HCT116 (cell line): ENCODE data around the gene TTC24. TPM values are rescaled to one million over a fixed set of nuclear protein-coding genes. Genes with fewer than 3 reads are reported as not detected.

Experiments used
- ATAC-seq: fragments of 200-7000 bp; cut with Tn5 transposase; 2 replicates; pipeline ENCODE4 v1.9.1; 2020; ENCODE audit warnings: mild to moderate bottlenecking, moderate library complexity
- BruUV-seq: library from RNA; stranded (reverse); fragments of 400-500 nt; replicated peaks from 2 replicates; lab custom pipeline; 2021; lab: Mats Ljungman, UMichigan
- CTCF ChIA-PET: fragments of 300-600 bp; sonication (Branson Sonifier 250); formaldehyde crosslinking; loops from one replicate; lab custom pipeline; 2021; ENCODE audit warnings: antibody characterized with exemption; lab: Charles Lee
- POLR2A ChIA-PET: fragments of 300-600, 350-600 bp; sonication (Branson Sonifier 250); formaldehyde crosslinking; loops from one replicate; lab custom pipeline; 2021; ENCODE audit warnings: antibody characterized with exemption; lab: Charles Lee
- RAD21 ChIA-PET, 2 experiments: fragments of 300-600 bp; sonication (Branson Sonifier 250); formaldehyde crosslinking; loops; one replicate each; lab custom pipeline; 2023; ENCODE audit warnings: low total read pairs in 2 of 2; ENCODE audit not compliant: uncharacterized antibody in 2 of 2, unreplicated experiment in 2 of 2, low non-redundant PET in 1 of 2; lab: Charles Lee
- DNase-seq: peaks from one replicate; pipeline ENCODE4 v3.0.0-alpha.2; 2010; ENCODE audit warnings: low read depth, low spot score
- H2AFZ ChIP-seq: fragments of 200-600 bp; shearing (Covaris generic), sonication (generic); 2 replicates; pipeline ENCODE4 v1.6.1; 2017; ENCODE audit warnings: low read depth, mixed run types, mixed read lengths, antibody characterized with exemption, low read length; ENCODE audit not compliant: poor library complexity, severe bottlenecking
- H3K27ac ChIP-seq: 2 replicates; pipeline ENCODE4 v1.5.1; 2012; ENCODE audit warnings: low read depth, low read length
- H3K27me3 ChIP-seq: fragments of 200-600 bp; sonication (generic); 2 replicates; pipeline ENCODE4 v1.6.1; 2016; ENCODE audit warnings: mixed run types, low read length, mixed read lengths; ENCODE audit not compliant: insufficient read depth
- H3K36me3 ChIP-seq, 2 experiments: fragments of 200-500 bp in 1 of 2; fragments of 200-600 bp in 1 of 2; sonication (Bioruptor generic) in 1 of 2; sonication (generic) in 1 of 2; 2 replicates each; pipeline versions ENCODE4 v1.5.1 to v1.6.1; 2014 to 2016; ENCODE audit warnings: low read length in 2 of 2, inconsistent platforms in 1 of 2, mixed read lengths in 1 of 2, mixed run types in 1 of 2; ENCODE audit not compliant: insufficient read depth in 2 of 2, control insufficient read depth in 1 of 2
- H3K4me1 ChIP-seq, 2 experiments: fragments of 200-600 bp in 1 of 2; sonication (generic) in 1 of 2; 2 replicates each; pipeline versions ENCODE4 v1.5.1 to v1.6.1; 2012 to 2017; ENCODE audit warnings: low read length in 2 of 2, inconsistent platforms in 1 of 2, mild to moderate bottlenecking in 1 of 2, mixed read lengths in 1 of 2, mixed run types in 1 of 2, moderate library complexity in 1 of 2; ENCODE audit not compliant: insufficient read depth in 2 of 2, control insufficient read depth in 1 of 2
- H3K4me2 ChIP-seq: fragments of 200-600 bp; sonication (generic); 2 replicates; pipeline ENCODE4 v1.6.1; 2017; ENCODE audit warnings: mixed run types, low read length, mixed read lengths
- H3K4me3 ChIP-seq, 2 experiments: fragments of 200-600 bp in 1 of 2; sonication (generic) in 1 of 2; replicated peaks in 1 of 2; 2 replicates each; pipeline ENCODE4 v1.5.1; 2011 to 2016; ENCODE audit warnings: low read length in 2 of 2, control low read depth in 1 of 2, low read depth in 1 of 2, mild to moderate bottlenecking in 1 of 2, mixed read lengths in 1 of 2, mixed run types in 1 of 2
- H3K79me2 ChIP-seq: fragments of 200-600 bp; sonication (generic); 2 replicates; pipeline ENCODE4 v1.6.1; 2017; ENCODE audit warnings: mild to moderate bottlenecking, mixed run types, low read length, moderate library complexity, mixed read lengths; ENCODE audit not compliant: insufficient read depth
- H3K9ac ChIP-seq: fragments of 200-600 bp; sonication (generic); 2 replicates; pipeline ENCODE4 v1.6.1; 2016; ENCODE audit warnings: low read length, mixed read lengths
- H3K9me2 ChIP-seq: fragments of 200-600 bp; sonication (generic), shearing (Covaris generic); 2 replicates; pipeline ENCODE4 v1.6.1; 2017; ENCODE audit warnings: mixed run types, mild to moderate bottlenecking, moderate library complexity; ENCODE audit not compliant: insufficient read depth
- H3K9me3 ChIP-seq, 2 experiments: fragments of 200-500 bp in 1 of 2; fragments of 200-600 bp in 1 of 2; sonication (Bioruptor generic) in 1 of 2; sonication (generic) in 1 of 2; 2 replicates each; pipeline ENCODE4 v1.6.1; 2014 to 2017; ENCODE audit warnings: low read length in 2 of 2, mixed read lengths in 2 of 2, inconsistent platforms in 1 of 2, low read depth in 1 of 2, mild to moderate bottlenecking in 1 of 2, mixed run types in 1 of 2, moderate library complexity in 1 of 2; ENCODE audit not compliant: control insufficient read depth in 1 of 2, insufficient read depth in 1 of 2
- H4K20me1 ChIP-seq: fragments of 200-600 bp; sonication (generic), shearing (Covaris generic); 2 replicates; pipeline ENCODE4 v1.6.1; 2017; ENCODE audit warnings: mixed run types, mild to moderate bottlenecking, moderate library complexity; ENCODE audit not compliant: insufficient read depth
- CBX3 ChIP-seq: IDR thresholded peaks from 2 replicates; pipeline ENCODE4 v1.6.1; 2012; ENCODE audit warnings: low read depth
- CEBPB ChIP-seq: IDR thresholded peaks from 2 replicates; pipeline ENCODE4 v1.6.1; 2012; ENCODE audit warnings: low read depth
- CTCF ChIP-seq, 3 experiments: fragments of 200-600 bp in 1 of 3; sonication (generic) in 1 of 3; IDR thresholded peaks in 2 of 3; conservative IDR thresholded peaks in 1 of 3; 2 replicates each; pipeline ENCODE4 v1.5.1; 2012 to 2017; ENCODE audit warnings: low read depth in 2 of 3, low read length in 2 of 3, antibody characterized with exemption in 1 of 3, borderline replicate concordance in 1 of 3, control low read depth in 1 of 3, mild to moderate bottlenecking in 1 of 3, mixed read lengths in 1 of 3, mixed run types in 1 of 3, moderate library complexity in 1 of 3; ENCODE audit not compliant: insufficient read depth in 1 of 3
- EZH2phosphoT487 ChIP-seq: fragments of 200-600 bp; IDR thresholded peaks from 2 replicates; pipeline ENCODE4 v1.6.1; 2018; ENCODE audit warnings: antibody characterized with exemption, borderline replicate concordance
- JUND ChIP-seq: IDR thresholded peaks from 2 replicates; pipeline ENCODE4 v1.6.1; 2012
- POLR2A ChIP-seq: IDR thresholded peaks from 2 replicates; pipeline ENCODE4 v1.7.0; 2011; ENCODE audit warnings: borderline replicate concordance; ENCODE audit not compliant: insufficient read depth, insufficient read length; ENCODE audit errors: extremely low read depth
- POLR2AphosphoS5 ChIP-seq: IDR thresholded peaks from 2 replicates; pipeline ENCODE4 v1.6.1; 2011; ENCODE audit warnings: mild to moderate bottlenecking, low read depth, low read length, moderate library complexity
- REST ChIP-seq: IDR thresholded peaks from 2 replicates; pipeline ENCODE4 v1.6.1; 2012; ENCODE audit warnings: low read depth
- SP1 ChIP-seq: IDR thresholded peaks from 2 replicates; pipeline ENCODE4 v1.6.1; 2012; ENCODE audit warnings: low read depth
- TCF7L2 ChIP-seq: IDR thresholded peaks from 2 replicates; pipeline ENCODE4 v1.7.0; 2011; ENCODE audit warnings: borderline replicate concordance, inconsistent platforms; ENCODE audit not compliant: insufficient read depth, insufficient read length; ENCODE audit errors: extremely low read depth
- ZFX ChIP-seq: fragments of 450-650 bp; IDR thresholded peaks from 2 replicates; pipeline ENCODE4 v1.6.1; 2017
- ZNF274 ChIP-seq: fragments of 200-500 bp; sonication (Bioruptor generic); IDR thresholded peaks from 2 replicates; pipeline ENCODE4 v1.6.1; 2014; ENCODE audit warnings: mild to moderate bottlenecking, low read depth, low read length, inconsistent platforms
- intact Hi-C: fragments of 100-400 bp; cut with micrococcal nuclease; formaldehyde crosslinking; loops from 2 replicates; pipeline ENCODE4 v1.10.0; 2022
- total RNA-seq: library from RNA; stranded (reverse); gene quantifications from one replicate; pipeline ENCODE4 v1.2.1, GENCODE V29; 2021; ENCODE audit not compliant: unreplicated experiment

The TTC24 gene
- total RNA-seq, 1 experiment from 2014 or later, result not detected

GRCh38 chr1:156623946-156624813, 44.7 kb downstream of the TTC24 start:
- no peak overlapping the region for H3K9ac ChIP-seq

GRCh38 chr1:156624814-156625435, 45.4 kb downstream of the TTC24 start:
- no peak for TF ChIP-seq ZFX
- no peak for TF ChIP-seq POLR2AphosphoS5
- no peak for TF ChIP-seq CTCF (IDR thresholded peaks at IDR 0.05 in 2 of 3, conservative IDR thresholded peaks at IDR 0.05 in 1 of 3; ENCODE audit: borderline replicate concordance in 1 of 3, insufficient read depth in 1 of 3, low read depth in 2 of 3, low read length in 2 of 3)
- TF ChIP-seq CEBPB, result no peak
- TF ChIP-seq ZNF274, result no peak
- TF ChIP-seq SP1, result no peak
- no peak for TF ChIP-seq EZH2phosphoT487
- TF ChIP-seq TCF7L2, result no peak
- TF ChIP-seq CBX3, result no peak
- no peak for TF ChIP-seq REST
- no peak for TF ChIP-seq POLR2A
- RAD21 ChIA-PET, result interaction anchor here in 1 of 2 experiments (0.6 kb wide), 1 partner anchor 51 kb away, joined by 3 read pairs; no protein-coding TSS in a partner anchor
- Histone ChIP-seq H3K9me2 (no peaks in the 10 kb centered on the region), H3K27me3 (no peaks in the 10 kb centered on the region), H3K4me2 (peak overlapping the region; percentile 74; the same call in 1 of the 2 replicates), H3K27ac (no peak overlapping the region), H3K79me2 (no peaks in the 10 kb centered on the region), H3K9me3 (no peaks in the 10 kb centered on the region), H3K36me3 (no peaks in the 10 kb centered on the region), H2AFZ (no peak overlapping the region), H3K4me3 (no peak overlapping the region), H3K9ac (no peak overlapping the region), H3K4me1 (peaks cover 3 to 7% of the 10 kb centered on the region in 2 experiments; a peak in 2 of 4 replicates), H4K20me1 (no peaks in the 10 kb centered on the region)
- ATAC-seq, result no peak
- no TSS peak for BruUV-seq
- POLR2A ChIA-PET, result no interaction called here
- no peak for DNase-seq
- CTCF ChIA-PET, result interaction anchor here (0.6 to 1.0 kb wide), 2 partner anchors 53 to 81 kb away, joined by 3 read pairs; partner anchors contain the start of gene NES
- intact Hi-C loops, result loop anchor here (1.0 to 10.0 kb wide), 2 partner anchors 23 to 300 kb away; partner anchors contain the start of gene LRRC71

More at GRCh38 chr1:156623946-156624813, 44.7 kb downstream of the TTC24 start:
- RAD21 ChIA-PET, result interaction anchor here in 1 of 2 experiments (0.6 kb wide), 1 partner anchor 52 kb away, joined by 3 read pairs; no protein-coding TSS in a partner anchor
- Histone ChIP-seq H3K27ac (no peak overlapping the region), H3K79me2 (no peaks in the 10 kb centered on the region), H3K4me1 (peaks cover 3 to 7% of the 10 kb centered on the region in 2 experiments; a peak in 2 of 4 replicates), H3K4me3 (no peak overlapping the region)
- intact Hi-C loops, result loop anchor here (10.0 kb wide), 1 partner anchor 301 kb away; the partner anchor contains the start of gene LRRC71
- CTCF ChIA-PET, result interaction anchor here (1.0 to 1.1 kb wide), 2 partner anchors 37 to 82 kb away, joined by 3 read pairs; no protein-coding TSS in a partner anchor
- ATAC-seq, result peak; percentile 35; the same call in 1 of the 2 replicates
- TF ChIP-seq JUND, result no peak
- TF ChIP-seq, all 23 proteins: peak for 0
- H3K4me2 ChIP-seq, result no peak overlapping the region
- no peaks in the 10 kb centered on the region for H3K9me3 ChIP-seq
- no peak for DNase-seq
- H4K20me1 ChIP-seq, result no peaks in the 10 kb centered on the region
- no peaks in the 10 kb centered on the region for H3K27me3 ChIP-seq
- H2AFZ ChIP-seq, result no peak overlapping the region
- no peaks in the 10 kb centered on the region for H3K9me2 ChIP-seq
- POLR2A ChIA-PET, result no interaction called here
- no peaks in the 10 kb centered on the region for H3K36me3 ChIP-seq
- no TSS peak for BruUV-seq
